Measurements from ENCODE around the gene MLANA.

DNA sequence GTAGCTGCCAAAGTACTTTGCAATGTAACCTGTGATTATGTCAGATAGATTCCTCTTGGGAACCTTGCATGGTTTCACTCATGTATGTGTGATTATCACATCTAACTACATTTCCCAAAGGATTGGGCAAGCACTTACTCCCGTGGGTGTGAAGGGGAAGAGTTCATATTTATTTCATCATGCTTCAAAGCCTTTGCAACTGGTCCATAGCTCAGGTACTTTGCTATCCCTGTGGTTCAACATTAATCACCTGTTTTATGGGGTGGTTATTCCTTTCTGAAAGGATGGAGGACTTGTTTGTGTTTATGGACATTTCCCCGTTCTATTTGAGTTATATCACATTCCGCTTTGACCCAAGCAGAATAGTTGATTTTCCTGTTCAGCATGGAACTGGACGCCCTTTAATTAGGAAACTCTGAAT lies 44.2 kb upstream of the MLANA start:
- TF ChIP-seq, protein P1, sequence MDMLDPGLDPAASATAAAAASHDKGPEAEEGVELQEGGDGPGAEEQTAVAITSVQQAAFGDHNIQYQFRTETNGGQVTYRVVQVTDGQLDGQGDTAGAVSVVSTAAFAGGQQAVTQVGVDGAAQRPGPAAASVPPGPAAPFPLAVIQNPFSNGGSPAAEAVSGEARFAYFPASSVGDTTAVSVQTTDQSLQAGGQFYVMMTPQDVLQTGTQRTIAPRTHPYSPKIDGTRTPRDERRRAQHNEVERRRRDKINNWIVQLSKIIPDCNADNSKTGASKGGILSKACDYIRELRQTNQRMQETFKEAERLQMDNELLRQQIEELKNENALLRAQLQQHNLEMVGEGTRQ (IDR thresholded peaks at IDR 0.05; ENCODE audit: borderline replicate concordance, low read depth, low read length), result no peak
- TF ChIP-seq, protein P2, sequence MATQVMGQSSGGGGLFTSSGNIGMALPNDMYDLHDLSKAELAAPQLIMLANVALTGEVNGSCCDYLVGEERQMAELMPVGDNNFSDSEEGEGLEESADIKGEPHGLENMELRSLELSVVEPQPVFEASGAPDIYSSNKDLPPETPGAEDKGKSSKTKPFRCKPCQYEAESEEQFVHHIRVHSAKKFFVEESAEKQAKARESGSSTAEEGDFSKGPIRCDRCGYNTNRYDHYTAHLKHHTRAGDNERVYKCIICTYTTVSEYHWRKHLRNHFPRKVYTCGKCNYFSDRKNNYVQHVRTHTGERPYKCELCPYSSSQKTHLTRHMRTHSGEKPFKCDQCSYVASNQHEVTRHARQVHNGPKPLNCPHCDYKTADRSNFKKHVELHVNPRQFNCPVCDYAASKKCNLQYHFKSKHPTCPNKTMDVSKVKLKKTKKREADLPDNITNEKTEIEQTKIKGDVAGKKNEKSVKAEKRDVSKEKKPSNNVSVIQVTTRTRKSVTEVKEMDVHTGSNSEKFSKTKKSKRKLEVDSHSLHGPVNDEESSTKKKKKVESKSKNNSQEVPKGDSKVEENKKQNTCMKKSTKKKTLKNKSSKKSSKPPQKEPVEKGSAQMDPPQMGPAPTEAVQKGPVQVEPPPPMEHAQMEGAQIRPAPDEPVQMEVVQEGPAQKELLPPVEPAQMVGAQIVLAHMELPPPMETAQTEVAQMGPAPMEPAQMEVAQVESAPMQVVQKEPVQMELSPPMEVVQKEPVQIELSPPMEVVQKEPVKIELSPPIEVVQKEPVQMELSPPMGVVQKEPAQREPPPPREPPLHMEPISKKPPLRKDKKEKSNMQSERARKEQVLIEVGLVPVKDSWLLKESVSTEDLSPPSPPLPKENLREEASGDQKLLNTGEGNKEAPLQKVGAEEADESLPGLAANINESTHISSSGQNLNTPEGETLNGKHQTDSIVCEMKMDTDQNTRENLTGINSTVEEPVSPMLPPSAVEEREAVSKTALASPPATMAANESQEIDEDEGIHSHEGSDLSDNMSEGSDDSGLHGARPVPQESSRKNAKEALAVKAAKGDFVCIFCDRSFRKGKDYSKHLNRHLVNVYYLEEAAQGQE (IDR thresholded peaks at IDR 0.05; ENCODE audit: low read depth, low read length), result no peak
- TF ChIP-seq, protein P3, sequence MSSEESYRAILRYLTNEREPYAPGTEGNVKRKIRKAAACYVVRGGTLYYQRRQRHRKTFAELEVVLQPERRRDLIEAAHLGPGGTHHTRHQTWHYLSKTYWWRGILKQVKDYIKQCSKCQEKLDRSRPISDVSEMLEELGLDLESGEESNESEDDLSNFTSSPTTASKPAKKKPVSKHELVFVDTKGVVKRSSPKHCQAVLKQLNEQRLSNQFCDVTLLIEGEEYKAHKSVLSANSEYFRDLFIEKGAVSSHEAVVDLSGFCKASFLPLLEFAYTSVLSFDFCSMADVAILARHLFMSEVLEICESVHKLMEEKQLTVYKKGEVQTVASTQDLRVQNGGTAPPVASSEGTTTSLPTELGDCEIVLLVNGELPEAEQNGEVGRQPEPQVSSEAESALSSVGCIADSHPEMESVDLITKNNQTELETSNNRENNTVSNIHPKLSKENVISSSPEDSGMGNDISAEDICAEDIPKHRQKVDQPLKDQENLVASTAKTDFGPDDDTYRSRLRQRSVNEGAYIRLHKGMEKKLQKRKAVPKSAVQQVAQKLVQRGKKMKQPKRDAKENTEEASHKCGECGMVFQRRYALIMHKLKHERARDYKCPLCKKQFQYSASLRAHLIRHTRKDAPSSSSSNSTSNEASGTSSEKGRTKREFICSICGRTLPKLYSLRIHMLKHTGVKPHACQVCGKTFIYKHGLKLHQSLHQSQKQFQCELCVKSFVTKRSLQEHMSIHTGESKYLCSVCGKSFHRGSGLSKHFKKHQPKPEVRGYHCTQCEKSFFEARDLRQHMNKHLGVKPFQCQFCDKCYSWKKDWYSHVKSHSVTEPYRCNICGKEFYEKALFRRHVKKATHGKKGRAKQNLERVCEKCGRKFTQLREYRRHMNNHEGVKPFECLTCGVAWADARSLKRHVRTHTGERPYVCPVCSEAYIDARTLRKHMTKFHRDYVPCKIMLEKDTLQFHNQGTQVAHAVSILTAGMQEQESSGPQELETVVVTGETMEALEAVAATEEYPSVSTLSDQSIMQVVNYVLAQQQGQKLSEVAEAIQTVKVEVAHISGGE (CRISPR knock-in tag; IDR thresholded peaks at IDR 0.05), result no peak
- TF ChIP-seq, protein P4, sequence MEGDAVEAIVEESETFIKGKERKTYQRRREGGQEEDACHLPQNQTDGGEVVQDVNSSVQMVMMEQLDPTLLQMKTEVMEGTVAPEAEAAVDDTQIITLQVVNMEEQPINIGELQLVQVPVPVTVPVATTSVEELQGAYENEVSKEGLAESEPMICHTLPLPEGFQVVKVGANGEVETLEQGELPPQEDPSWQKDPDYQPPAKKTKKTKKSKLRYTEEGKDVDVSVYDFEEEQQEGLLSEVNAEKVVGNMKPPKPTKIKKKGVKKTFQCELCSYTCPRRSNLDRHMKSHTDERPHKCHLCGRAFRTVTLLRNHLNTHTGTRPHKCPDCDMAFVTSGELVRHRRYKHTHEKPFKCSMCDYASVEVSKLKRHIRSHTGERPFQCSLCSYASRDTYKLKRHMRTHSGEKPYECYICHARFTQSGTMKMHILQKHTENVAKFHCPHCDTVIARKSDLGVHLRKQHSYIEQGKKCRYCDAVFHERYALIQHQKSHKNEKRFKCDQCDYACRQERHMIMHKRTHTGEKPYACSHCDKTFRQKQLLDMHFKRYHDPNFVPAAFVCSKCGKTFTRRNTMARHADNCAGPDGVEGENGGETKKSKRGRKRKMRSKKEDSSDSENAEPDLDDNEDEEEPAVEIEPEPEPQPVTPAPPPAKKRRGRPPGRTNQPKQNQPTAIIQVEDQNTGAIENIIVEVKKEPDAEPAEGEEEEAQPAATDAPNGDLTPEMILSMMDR (IDR thresholded peaks at IDR 0.05 in 2 of 3, conservative IDR thresholded peaks at IDR 0.05 in 1 of 3; ENCODE audit: control insufficient read depth in 2 of 3, extremely low read depth in 1 of 3, insufficient read depth in 1 of 3, low read depth in 3 of 3, low read length in 3 of 3), result no peak
- TF ChIP-seq FOS (IDR thresholded peaks at IDR 0.05; ENCODE audit: borderline replicate concordance, extremely low read depth, insufficient read length), result no peak
- TF ChIP-seq POLR2A (IDR thresholded peaks at IDR 0.05; ENCODE audit: low read depth, low read length), result no peak
- no peak for TF ChIP-seq NFIC (IDR thresholded peaks at IDR 0.05; ENCODE audit: low read depth, low read length)
- no peak for TF ChIP-seq ZNF274 (IDR thresholded peaks at IDR 0.05; ENCODE audit: insufficient read depth, insufficient read length)
- TF ChIP-seq BRCA1 (IDR thresholded peaks at IDR 0.05; ENCODE audit: low read depth, low read length), result no peak
- TF ChIP-seq WRNIP1 (IDR thresholded peaks at IDR 0.05; ENCODE audit: borderline replicate concordance, low read depth, low read length), result no peak
- TF ChIP-seq, protein P5, sequence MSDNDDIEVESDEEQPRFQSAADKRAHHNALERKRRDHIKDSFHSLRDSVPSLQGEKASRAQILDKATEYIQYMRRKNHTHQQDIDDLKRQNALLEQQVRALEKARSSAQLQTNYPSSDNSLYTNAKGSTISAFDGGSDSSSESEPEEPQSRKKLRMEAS (IDR thresholded peaks at IDR 0.05; ENCODE audit: low read depth, low read length), result no peak
- no peak for TF ChIP-seq EP300 (IDR thresholded peaks at IDR 0.05; ENCODE audit: borderline replicate concordance in 1 of 2, control insufficient read depth in 1 of 2, low read depth in 2 of 2, low read length in 2 of 2)
- no peak for TF ChIP-seq EZH2 (IDR thresholded peaks at IDR 0.05; ENCODE audit: borderline replicate concordance, control insufficient read depth, low read depth, low read length)
